A549 (cell line): ENCODE data around the gene APOL4. TPM values are rescaled to one million over a fixed set of nuclear protein-coding genes. Genes with fewer than 3 reads are reported as not detected.

Experiments
- ATAC-seq, 2 experiments: fragments of 200-7000 bp in 1 of 2; fragments of >200 bp in 1 of 2; cut with Nextera tagmentation in 1 of 2; cut with Tn5 transposase in 1 of 2; 3 replicates each; pipeline versions ENCODE4 v1.8.0 to v1.9.1; 2018 to 2020; ENCODE audit warnings: mild to moderate bottlenecking in 1 of 2, moderate library complexity in 1 of 2
- CTCF ChIA-PET: fragments of 300-600 bp; sonication (Branson Sonifier 250); formaldehyde crosslinking; extraction: SDS; loops from one replicate; lab custom pipeline; 2021; ENCODE audit warnings: antibody characterized with exemption, inconsistent platforms; lab: Yijun Ruan, JAX
- POLR2A ChIA-PET: fragments of 350-600 bp; formaldehyde crosslinking; extraction: SDS; loops from one replicate; lab custom pipeline; 2021; ENCODE audit warnings: antibody characterized with exemption, inconsistent platforms; lab: Yijun Ruan, JAX
- DNase-seq, 2 experiments: peaks; one replicate each; pipeline versions ENCODE4 v3.0.0 to v3.0.0-alpha.2; 2011 to 2016; ENCODE audit warnings: low read depth in 1 of 2, low spot score in 1 of 2
- FAIRE-seq: peaks from 2 replicates; lab custom pipeline; 2011; peaks lifted over from hg19 to GRCh38; lab: Jason Lieb, UNC
- H3K27ac ChIP-seq, 2 experiments: fragments of >200 bp; sonication (Bioruptor Twin); formaldehyde crosslinking; 3 replicates each; pipeline ENCODE4 v1.5.1; 2016 to 2017
- H3K4me1 ChIP-seq: fragments of >200 bp; sonication (Bioruptor Twin); formaldehyde crosslinking; 3 replicates; pipeline ENCODE4 v1.6.1; 2016
- H3K4me2 ChIP-seq: fragments of >200 bp; sonication (Bioruptor Twin); formaldehyde crosslinking; 3 replicates; pipeline ENCODE4 v1.6.1; 2016
- H3K4me3 ChIP-seq: fragments of >200 bp; sonication (Bioruptor Twin); formaldehyde crosslinking; 3 replicates; pipeline ENCODE4 v1.5.1; 2016
- H3K9me3 ChIP-seq: fragments of >200 bp; sonication (Bioruptor Twin); formaldehyde crosslinking; 3 replicates; pipeline ENCODE4 v1.6.1; 2016
- E2F6 ChIP-seq: IDR thresholded peaks from 2 replicates; pipeline ENCODE4 v1.6.1; 2012; ENCODE audit warnings: low read depth, borderline replicate concordance
- FOSL2 ChIP-seq, 2 experiments: fragments of 450-650 bp in 1 of 2; fragments of >200 bp in 1 of 2; sonication (Bioruptor Twin) in 1 of 2; formaldehyde crosslinking; IDR thresholded peaks; 2 replicates each; pipeline versions ENCODE4 v1.5.0 to v1.6.1; 2016 to 2020; ENCODE audit warnings: mild to moderate bottlenecking in 1 of 2, moderate library complexity in 1 of 2
- RAD21 ChIP-seq, 2 experiments: fragments of >200 bp in 1 of 2; sonication (Bioruptor Twin) in 1 of 2; formaldehyde crosslinking in 1 of 2; IDR thresholded peaks in 1 of 2; conservative IDR thresholded peaks in 1 of 2; 2 replicates in 1 of 2; 3 replicates in 1 of 2; pipeline ENCODE4 v1.6.1; 2012 to 2018; ENCODE audit warnings: inconsistent platforms in 1 of 2
- WGBS: methylation state at CpG from one replicate; pipeline ENCODE4 v1.1.6; 2017; ENCODE audit errors: missing lambda C conversion rate; 5-methylcytosine and 5-hydroxymethylcytosine counted together
- polyA plus RNA-seq, 4 experiments: library from polyadenylated mRNA; depleted of rRNA in 3 of 4; stranded (reverse); fragments of >200 nt; fragmentation: RNase III in 1 of 4; extraction: RNeasy Plus Mini Kit Qiagen cat#74134 plus additional on column Dnase treatment in 1 of 4; gene quantifications; 2 replicates in 3 of 4; 3 replicates in 1 of 4; pipeline ENCODE4 v1.2.3, GENCODE V29; 2011 to 2017

APOL4 gene
- polyA plus RNA-seq, 2 of the 4 experiments (the other 2 are of a cell fraction): not detected

- ATAC-seq (no peak), FAIRE-seq (no peak), DNase-seq (no peak)
- 46% methylated on average over 8 of the region's 9 CpGs for WGBS
- Histone ChIP-seq H3K9me3 (no peaks in the 10 kb centered on the region), H3K4me2 (no peak overlapping the region), H3K4me1 (no peaks in the 10 kb centered on the region), H3K27ac (no peak overlapping the region), H3K4me3 (no peak overlapping the region)
- ChIA-PET CTCF (interaction anchor here (1.1 to 1.7 kb wide), 5 partner anchors 12 to 145 kb away, joined by 3 to 5 read pairs (median 3); no protein-coding TSS in a partner anchor), POLR2A (no interaction called here)
- no peak for TF ChIP-seq RAD21 (conservative IDR thresholded peaks at IDR 0.05 in 1 of 2, IDR thresholded peaks at IDR 0.05 in 1 of 2)
- TF ChIP-seq FOSL2 (IDR thresholded peaks at IDR 0.05): no peak
- no peak for TF ChIP-seq FOSL2 (CRISPR knock-in tag; IDR thresholded peaks at IDR 0.05)
- no peak for TF ChIP-seq E2F6
Observed at GRCh38 chr22:36141481-36141880, 60.1 kb downstream of the APOL4 start.

Other genes with a start within 250 kb of the APOL4 start
- 65.3 and 77.7 TPM in 2 replicates for gene RBFOX2, start 173.0 kb downstream of the APOL4 start, polyA plus RNA-seq (2011; rRNA removed)
- 30.3 to 32.0 TPM (median 30.4 TPM) in 3 replicates for gene RBFOX2, start 173.0 kb downstream of the APOL4 start, polyA plus RNA-seq (2017; fragmentation: RNase III; extraction: RNeasy Plus Mini Kit Qiagen cat#74134 plus additional on column Dnase treatment)
- gene APOL3, start 41.1 kb downstream of the APOL4 start, polyA plus RNA-seq (2011; rRNA removed): not detected in 2 replicates
- gene APOL3, start 41.1 kb downstream of the APOL4 start, polyA plus RNA-seq (2017; fragmentation: RNase III; extraction: RNeasy Plus Mini Kit Qiagen cat#74134 plus additional on column Dnase treatment): not detected in 3 replicates
- gene APOL2, start 37.7 kb upstream of the APOL4 start, polyA plus RNA-seq (2011; rRNA removed): 8.7 and 12.3 TPM in 2 replicates
- gene APOL2, start 37.7 kb upstream of the APOL4 start, polyA plus RNA-seq (2017; fragmentation: RNase III; extraction: RNeasy Plus Mini Kit Qiagen cat#74134 plus additional on column Dnase treatment): 21.5 to 23.8 TPM (median 23.1 TPM) in 3 replicates
- gene APOL1, start 51.3 kb upstream of the APOL4 start, polyA plus RNA-seq (2011; rRNA removed): 2.0 and 3.3 TPM in 2 replicates
- gene APOL1, start 51.3 kb upstream of the APOL4 start, polyA plus RNA-seq (2017; fragmentation: RNase III; extraction: RNeasy Plus Mini Kit Qiagen cat#74134 plus additional on column Dnase treatment): 5.2 to 7.6 TPM (median 6.5 TPM) in 3 replicates
- gene MYH9, start 186.2 kb upstream of the APOL4 start, polyA plus RNA-seq (2011; rRNA removed): 92.1 and 162 TPM in 2 replicates
- 158 to 215 TPM (median 167 TPM) in 3 replicates for gene MYH9, start 186.2 kb upstream of the APOL4 start, polyA plus RNA-seq (2017; fragmentation: RNase III; extraction: RNeasy Plus Mini Kit Qiagen cat#74134 plus additional on column Dnase treatment)